Measurements from ENCODE around the gene SLC25A12.

DNA sequence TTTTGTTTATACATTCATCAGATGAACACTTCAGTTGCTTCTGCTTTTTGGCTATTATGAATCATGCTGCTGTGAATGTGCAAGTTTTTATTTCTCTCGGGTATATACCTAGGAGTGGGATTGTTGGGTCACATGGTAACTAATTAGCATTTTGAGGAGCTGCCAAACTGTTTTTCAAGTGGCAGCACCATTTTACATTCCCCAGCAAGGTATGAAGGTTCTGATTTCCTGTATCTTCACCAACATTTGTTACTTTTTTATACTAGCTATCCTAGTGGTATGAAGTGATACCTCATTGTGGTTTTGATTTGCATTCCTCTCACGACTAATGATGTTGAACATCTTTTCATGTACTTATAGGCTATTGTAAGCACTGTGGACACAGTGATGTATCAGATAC, 152.9 kb downstream of the SLC25A12 start:
- TF ChIP-seq EZH2 (IDR thresholded peaks at IDR 0.05; ENCODE audit: borderline replicate concordance, insufficient read depth, low read depth, low read length, poor library complexity, severe bottlenecking) = no peak
- TF ChIP-seq, protein P1, sequence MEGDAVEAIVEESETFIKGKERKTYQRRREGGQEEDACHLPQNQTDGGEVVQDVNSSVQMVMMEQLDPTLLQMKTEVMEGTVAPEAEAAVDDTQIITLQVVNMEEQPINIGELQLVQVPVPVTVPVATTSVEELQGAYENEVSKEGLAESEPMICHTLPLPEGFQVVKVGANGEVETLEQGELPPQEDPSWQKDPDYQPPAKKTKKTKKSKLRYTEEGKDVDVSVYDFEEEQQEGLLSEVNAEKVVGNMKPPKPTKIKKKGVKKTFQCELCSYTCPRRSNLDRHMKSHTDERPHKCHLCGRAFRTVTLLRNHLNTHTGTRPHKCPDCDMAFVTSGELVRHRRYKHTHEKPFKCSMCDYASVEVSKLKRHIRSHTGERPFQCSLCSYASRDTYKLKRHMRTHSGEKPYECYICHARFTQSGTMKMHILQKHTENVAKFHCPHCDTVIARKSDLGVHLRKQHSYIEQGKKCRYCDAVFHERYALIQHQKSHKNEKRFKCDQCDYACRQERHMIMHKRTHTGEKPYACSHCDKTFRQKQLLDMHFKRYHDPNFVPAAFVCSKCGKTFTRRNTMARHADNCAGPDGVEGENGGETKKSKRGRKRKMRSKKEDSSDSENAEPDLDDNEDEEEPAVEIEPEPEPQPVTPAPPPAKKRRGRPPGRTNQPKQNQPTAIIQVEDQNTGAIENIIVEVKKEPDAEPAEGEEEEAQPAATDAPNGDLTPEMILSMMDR (IDR thresholded peaks at IDR 0.05) = no peak
